Occipital lobe (tissue), 2 donors: ENCODE measurements around the gene METTL9. TPM values are rescaled to one million over a fixed set of nuclear protein-coding genes. Genes with fewer than 3 reads are reported as not detected.
"Not testable (repeated sequence)": the region's sequence is repeated elsewhere in the genome, so short reads cannot be mapped to it uniquely, and the experiment has no call there.

Experiments
- DNase-seq: peaks from one replicate; lab custom pipeline; 2025; lab: John Stamatoyannopoulos, UW
- total RNA-seq: library from RNA; depleted of rRNA; stranded (reverse); fragments of >200 nt; gene quantifications from one replicate; pipeline ENCODE4 v1.2.3, GENCODE V29; 2014

Gene METTL9
- total RNA-seq, 1 donor from 2014 or later = 215 TPM

DNA sequence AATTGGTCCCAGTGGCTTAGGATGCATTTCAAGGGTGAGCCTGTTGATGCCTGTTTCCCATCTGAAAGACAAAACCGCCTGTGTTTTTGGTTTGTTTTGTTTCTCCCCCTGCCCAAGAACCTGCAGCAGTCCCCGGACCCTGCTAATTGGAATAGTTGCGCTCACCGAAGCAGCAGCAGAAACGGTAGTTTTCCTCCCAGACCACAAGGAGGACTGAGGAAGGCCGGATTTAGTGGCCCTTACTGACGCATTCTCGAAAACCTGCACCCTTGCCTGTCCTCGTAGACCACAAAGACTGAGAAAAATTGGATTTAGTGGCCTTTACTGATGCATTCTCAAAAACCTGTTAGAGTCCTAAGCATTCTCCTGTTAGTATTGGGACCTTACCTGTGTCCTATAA is 36.3 kb downstream of the METTL9 start:
- not testable (repeated sequence) for DNase-seq

DNA sequence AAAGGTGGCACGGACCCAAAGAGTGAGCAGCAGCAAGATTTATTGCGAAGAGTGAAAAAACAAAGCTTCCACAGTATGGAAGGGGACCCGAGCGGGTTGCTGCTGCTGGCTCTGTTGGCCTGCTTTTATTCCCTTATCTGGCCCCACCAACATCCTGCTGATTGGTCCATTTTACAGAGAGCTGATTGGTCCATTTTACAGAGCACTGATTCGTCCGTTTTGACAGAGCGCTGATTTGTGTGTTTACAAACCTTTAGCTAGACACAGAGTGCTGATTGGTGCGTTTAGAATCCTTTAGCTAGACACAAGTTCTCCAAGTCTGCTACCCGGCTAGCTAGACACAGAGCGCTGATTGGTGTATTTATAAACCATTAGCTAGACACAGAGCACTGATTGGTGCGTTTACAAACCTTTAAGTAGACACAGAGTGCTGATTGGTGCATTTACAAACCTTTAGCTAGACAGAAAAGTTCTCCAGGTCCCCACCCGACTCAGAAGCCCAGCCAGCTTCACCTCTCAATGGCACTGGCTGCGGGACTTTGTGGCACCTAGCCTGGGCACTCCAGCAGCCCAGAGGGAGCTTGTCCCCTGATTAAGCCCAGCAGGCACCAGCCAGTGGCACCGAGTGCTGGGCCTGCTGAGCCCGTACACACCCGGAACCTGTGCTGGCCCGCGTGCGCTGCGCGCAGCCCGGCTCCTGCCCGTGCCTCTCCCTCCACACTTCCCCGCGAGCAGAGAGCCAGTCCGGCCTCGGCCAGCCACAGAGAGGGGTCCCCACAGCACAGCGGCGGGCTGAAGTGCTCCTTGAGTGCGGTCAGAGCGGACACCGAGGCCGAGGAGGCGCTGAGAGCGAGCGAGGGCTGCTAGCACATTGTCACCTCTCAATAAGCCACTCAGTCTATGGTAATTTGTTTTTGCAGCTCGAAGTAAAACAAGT is 37.9 kb downstream of the METTL9 start:
- DNase-seq = no peak

DNA sequence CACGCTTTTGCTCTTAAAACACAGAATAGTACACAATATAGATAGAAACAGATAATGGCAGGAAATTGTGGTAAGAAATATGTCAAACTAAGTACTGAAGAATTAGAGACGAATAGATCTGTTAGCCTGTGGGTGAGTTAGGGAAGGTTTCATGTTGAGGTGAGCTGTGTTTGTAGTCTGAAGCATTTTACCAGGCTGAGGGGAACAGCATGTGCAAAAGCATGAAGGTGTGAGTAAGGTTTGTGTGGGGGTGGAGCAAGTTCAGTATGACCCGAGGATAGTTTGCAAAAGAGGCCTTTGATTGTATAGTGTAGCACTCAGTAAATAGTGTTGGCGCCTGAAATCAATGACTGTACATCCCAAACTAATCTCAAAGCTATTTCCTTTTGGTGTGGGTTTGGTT is 39.2 kb downstream of the METTL9 start:
- no peak for DNase-seq

DNA sequence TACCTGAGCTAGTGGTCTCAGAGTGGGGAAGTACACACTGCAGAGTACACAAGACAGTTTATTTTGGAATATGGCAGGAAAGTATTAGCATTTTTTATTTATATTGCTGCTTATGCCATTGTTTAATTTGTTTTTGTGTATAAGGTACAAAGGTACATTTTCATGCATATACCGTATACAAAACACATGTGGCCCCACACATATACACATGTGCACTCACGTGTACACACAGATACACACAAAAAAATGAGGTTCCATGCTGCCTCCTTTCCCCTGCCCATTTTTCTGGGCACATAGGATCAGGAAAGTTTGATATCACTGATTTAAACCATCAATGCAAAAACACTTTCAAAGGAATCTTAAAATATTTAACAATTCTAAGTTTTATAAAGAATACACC is 40.1 kb downstream of the METTL9 start:
- DNase-seq = no peak

DNA sequence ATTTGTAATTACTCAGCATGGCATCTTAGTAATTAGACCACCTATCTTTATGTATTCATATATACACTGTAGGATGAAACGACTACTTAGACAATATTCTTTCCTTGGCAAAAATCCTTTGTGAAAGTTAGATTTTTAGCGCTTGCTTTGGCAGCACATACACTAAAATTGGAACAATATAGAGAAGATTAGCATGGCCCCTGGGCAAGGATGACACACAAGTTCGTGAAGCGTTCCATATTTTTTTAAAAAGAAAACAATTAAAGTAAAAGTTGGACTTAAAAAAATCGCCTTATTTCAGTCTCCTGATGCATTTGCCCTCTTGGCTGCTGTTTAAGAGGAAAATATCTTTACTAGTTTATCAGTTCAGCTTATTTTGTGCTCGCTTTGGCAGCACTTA is 42.5 kb downstream of the METTL9 start:
- no peak for DNase-seq

DNA sequence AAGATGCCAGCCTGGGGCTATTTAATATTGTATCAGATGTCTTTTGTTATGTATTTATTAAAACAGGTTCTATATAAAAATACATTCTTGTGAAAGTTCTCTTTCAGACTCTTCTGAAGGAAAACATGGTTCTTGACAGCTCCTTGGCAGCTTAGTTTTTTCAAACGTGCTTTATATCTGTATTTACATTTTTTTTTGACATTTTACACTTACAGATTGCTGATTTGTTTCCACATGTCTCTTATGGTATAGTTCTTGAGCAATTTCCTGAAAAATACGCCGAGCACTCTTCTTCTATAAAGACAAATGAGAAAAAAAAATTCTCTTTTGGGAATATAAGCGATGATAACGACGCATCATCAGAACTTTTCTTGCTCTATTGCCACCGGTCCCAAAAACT is 43.5 kb downstream of the METTL9 start:
- no peak for DNase-seq

DNA sequence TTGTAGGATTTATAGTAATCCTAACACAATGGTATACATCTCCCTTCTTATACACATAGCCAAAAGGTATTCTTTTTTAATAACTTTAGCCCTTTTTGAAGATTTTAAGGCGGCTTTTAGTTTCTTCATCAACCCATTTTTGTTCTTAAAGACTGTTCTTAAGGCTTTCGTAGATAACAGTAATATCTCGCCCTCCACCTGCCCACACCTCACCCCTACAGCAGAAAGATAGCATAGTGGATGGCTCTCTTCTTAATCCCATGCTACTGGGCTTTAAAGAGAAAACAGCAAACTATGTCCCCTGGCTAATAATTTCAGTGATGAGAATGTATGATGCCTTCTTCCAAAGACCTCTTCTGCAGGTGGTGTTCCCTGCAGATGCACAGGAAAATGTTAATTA is 44.4 kb downstream of the METTL9 start:
- no peak for DNase-seq

DNA sequence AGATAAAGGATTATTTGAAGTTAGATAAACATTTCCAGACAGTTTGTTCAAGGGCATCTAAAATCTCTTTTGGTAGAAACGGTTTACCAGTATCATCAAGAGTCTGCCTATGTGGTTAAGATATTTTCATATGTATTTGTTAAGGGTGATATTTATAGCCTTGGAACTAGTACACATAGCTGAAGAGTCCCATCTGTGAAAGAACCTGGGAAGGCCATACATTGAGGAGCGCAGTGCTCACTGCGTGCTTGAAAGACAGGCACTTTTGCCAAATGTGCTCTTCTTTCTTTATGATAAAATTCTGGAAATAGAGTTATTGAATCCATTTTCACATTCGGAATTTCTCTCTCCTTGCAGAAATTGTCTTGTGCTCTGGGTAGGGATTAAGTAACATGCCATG is 45.3 kb downstream of the METTL9 start:
- DNase-seq = no peak

DNA sequence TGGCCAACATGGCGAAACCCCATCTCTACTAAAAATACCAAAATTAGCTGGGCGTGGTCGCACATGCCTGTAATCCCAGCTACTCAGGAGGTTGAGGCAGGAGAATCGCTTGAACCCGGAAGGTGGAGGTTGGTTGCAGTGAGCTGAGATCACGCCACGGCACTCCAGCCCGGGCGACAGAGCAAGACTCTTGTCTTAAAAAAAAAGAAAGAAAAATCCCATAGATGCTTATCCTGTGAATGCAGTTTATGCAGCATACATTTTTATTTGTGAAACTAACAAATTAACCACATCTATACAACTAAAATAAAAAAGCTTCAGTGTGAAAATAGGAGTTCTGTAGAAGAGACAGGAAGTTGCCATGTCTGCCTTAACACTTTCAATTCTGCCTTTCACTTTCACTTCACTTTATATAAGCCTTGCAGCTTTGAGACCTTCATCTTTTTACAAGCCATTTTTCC is 45.9 kb downstream of the METTL9 start:
- DNase-seq = no peak

DNA sequence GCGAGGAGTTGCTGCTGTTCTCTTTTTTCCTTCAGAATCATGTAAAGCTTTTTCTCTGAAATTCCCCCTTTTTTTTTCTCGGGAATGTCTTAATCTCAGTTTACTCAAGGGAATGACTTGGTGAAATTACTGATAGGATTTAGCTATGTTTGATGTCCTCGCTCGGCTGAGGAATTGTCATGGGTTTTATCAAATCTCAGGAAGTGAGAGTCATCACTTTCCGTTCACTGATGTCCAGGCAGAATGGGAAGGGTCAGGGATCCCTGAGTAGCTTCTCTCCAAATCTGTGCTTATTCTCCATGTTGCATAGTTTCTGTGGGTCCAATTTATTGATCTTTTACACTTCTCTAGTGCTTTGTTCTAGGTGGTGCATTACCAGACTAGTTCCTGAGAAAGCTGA is 46.7 kb downstream of the METTL9 start:
- DNase-seq = no peak

DNA sequence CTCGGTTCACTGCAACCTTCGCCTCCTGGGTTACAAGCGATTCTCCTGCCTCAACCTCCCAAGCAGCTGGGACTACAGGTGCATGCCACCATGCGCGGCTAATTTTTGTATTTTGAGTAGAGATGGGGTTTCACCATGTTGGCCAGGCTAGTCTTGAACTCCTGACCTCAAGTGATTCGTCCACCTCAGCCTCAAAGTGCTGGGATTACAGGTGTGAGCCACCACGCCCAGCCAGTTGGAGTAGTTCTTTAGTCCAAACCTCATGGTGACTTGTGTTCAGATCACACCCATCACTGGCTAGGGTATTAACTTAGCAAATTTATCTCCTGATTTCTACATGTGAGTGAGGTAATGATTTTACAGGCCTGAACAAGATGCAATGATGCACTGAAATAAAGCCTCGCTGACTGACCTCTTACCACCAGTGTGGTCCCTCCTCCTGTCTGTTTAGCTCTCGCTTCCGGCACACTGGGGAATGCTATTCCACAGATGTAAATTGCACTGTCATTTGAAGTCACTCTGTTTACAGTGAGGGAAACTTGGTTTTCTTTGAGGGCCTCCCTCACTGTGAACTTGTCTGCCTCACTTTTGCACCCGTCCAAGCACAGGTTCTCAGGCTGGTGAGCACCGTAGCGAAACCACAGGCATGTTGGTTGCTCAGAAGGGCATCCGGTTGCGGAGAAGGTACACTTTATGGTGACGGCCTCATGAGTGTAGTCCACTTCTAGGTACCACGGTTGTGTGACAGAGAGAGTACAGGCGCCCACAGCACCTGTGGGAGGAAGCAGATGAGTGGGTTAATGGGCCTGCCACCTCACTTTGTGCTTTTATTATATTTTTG is 47.6 kb downstream of the METTL9 start:
- DNase-seq = no peak

DNA sequence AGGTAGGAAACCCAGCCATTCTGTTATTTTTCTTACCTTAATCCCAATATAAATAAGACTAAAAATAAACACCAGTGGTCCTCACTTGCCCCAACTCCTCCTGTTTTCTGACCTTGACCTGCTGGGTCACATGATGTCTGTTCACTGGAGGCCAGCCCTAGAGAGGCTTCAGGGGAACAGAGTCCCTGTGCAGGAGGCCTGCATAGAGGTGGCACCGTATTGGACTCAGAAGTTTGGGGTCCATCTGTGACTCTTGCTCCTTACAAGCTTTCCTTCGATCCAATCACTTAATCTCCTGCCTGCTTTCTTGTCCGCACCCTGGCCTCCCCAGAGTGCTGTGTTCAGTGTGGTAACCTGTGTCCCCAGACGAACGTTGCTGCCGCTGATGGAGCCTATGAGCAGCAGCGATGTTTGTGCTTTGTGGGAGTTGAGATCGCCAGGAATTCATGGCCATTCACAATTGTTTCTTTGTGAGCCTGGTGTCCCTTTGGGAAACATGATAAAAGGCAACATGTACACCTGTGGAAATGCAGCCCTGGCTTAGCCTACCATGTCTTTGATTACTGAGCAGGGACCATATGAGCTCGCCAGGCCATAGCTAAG is 48.3 kb downstream of the METTL9 start:
- DNase-seq = no peak

DNA sequence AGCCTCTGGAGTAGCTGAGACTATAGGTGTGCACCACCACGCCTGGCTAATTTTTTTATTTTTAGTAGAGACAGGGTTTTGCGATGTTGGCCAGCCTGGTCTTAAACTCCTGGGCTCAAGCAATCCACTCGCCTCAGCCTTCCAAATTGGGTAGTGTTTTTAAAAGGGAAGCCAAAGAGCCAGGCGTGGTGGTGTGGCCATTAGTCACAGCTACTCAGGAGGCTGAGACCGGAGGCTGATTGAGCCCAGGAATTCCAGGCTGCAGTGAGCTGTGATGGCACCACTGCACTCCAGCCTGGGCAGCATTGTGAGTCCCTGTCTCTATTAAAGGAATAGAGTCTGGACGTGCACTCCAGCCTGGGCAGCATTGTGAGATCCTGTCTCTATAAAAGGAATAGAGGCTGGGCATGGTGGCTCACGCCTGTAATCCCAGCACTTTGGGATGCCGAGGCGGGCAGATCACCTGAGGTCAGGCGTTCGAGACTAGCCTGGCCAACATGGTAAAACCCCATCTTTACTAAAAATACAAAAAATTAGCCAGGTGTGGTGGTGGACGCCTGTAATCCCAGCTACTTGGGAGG is 50.5 kb downstream of the METTL9 start:
- DNase-seq = not testable (repeated sequence)

DNA sequence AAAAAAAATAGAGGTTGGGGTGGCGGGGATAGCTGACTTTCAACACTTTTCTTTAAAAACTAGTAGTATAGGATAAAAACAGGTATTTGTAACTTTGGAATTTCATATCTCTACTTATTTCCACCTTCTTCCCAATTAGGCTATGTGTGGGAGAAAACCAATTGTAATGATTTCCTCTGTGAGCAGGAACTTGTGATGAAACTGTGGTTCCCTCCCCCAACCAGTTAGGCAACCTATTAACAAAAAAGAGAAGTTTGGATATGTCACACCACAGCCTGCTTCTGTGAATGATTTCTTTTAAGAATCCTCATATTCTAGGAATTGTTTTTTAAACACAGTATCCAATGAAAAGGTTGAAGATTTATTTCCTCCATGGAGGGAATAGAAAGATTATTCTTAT is 51.1 kb downstream of the METTL9 start:
- no peak for DNase-seq

DNA sequence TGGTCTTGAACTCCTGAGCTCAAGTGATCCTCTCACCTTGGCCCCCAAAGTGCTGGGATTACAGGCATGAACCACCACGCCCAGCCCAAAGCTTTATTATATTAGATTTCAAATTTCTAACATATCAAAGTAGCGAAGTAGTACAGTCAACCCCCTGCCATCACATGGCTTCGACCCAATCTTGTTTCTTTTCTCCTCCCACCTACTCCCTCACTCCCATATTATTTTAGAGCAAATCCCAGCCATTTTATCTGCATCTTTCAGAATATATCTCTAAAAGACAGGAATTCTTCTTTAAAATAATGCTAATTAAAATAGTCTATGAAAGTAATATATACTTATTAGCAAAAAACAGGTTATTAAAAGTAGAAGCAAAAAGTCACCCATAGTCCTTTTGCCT is 52.1 kb downstream of the METTL9 start:
- DNase-seq = no peak

DNA sequence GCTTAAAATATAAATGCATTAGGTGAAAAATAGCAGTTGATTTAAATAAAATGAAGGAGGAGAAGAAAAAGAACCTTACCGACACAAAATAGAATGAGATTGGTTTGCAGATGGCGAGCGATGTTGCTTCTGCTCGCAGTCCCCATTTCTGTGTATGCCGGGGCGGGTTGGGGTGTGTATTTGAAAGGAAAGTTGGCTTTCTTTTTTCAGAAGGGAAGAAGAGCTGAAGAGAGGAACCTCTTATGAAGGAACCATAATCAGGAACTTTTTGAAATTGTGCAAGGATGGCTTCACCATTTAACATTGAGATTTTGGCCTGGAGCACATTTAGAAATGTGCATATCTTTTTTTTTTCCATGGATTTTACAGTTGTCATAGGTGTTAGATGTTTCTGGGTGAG is 53.1 kb downstream of the METTL9 start, which contains the start of gene IGSF6:
IGSF6 (minus strand) TSS at position 156 of the 400 bp plus-strand sequence; CDS start at position 146, 10 bp downstream.
- DNase-seq = no peak

DNA sequence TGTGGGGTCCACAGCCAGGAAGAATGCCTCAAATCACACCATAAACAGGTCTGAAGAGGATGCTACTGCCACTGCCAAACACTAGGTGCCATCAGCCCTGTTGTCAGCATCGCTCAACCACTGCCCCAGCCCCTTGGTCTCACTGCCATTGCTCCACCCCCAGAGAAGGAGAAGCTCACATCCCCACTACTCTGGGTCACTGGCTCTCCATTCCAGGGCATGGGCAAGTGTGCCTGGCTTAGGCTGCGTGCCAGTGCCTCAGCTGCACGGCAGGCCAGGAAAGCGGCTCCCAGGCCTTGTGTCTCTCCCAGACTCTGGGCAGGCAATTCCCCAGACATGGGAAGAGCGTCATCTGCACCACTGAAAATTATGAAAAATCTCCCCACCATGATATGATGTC is 54.2 kb downstream of the METTL9 start:
- DNase-seq = no peak

DNA sequence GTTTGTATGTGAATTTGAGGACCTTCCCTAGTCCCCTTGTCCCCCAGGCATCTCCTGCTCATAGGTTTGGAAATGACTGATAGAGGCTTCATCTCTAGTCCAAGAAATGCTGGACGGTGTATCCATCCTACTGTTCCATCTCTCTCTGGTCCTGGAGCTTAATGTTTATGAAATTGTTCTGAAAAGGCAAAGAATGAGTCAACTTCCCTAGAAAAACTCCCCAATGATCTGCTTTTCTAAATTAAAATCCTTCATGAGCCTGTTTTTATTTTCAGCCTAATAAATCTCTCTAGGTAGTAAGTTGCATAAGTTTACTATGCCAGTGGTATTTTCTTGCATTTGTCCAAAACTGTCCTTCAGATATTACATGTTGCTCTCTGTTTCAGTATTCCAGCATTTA is 55.1 kb downstream of the METTL9 start:
- DNase-seq = no peak

DNA sequence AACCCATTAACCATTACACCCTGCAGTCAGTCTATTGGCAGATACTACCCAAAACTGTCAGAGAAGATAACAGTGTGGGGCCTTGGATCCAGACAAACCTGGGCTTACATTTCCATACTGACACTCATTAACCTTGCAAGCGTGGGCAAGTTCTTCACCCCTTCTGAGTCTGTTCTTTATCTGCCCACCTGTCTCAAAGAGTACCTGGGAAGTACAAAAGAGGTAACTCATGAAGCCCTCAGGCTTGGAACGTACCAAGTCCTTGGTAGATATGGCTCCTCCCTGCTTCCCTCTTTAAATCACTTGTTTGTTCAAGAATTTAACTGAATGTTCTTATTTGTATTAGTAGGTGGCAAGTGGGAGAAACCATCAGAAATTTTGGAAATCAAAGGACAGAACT is 55.5 kb downstream of the METTL9 start:
- DNase-seq = no peak

DNA sequence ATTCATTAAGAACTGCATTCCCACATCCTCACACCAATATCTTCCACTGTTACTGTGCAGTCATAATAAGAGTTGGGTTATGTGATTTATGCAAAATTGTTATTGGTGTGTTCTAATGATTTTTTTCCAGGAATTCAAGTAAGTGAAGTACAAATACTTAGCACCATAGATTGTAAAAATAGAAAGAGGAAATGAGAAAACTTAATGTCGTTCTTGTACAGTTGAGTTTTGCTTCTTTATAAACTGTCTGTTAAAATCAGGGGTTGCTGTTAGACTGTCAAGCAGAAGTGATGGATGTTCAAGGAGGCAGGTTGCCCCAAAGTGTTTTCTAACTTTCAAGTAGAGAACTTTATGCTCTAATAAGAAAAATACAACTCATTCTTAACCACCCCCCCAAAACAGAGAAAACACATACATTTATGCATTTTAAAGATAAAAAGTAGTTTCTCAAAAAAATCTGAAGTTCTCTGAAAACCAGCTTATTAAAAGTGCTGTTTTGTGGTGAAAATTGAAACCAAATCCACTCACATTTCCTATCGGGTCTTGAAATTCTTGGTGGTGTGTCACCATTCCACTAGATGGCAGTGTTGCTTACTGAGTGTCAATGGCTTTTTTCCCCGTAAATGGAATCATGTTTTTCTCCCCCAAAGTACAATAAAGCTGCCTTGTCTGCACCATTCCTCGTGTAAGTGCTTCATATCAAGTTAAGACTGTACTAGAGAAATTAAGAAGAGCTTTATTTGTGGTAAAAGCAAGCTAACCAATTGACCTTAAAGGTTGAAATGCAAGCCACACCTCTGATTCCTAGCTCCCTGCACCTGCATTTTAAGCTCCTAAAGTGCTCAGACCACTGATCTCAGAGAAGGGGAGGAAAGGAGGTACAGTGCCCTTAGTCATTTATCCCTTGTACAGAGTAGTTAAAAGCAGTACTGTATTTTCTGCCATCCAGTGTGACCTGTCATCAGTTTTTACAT is 57.7 kb downstream of the METTL9 start:
- no peak for DNase-seq
